Spleen (tissue), 13 donors: Measurements from ENCODE around the gene HELQ. TPM values are rescaled to one million over a fixed set of nuclear protein-coding genes. Genes with fewer than 3 reads are reported as not detected.

Experiments used
- DNase-seq: peaks from one replicate; pipeline ENCODE4 v3.0.0-alpha.2; 2020
- H3K27ac ChIP-seq, 8 donors: fragments of 200-600 bp; sonication (generic) in 7 of 8; 1 replicate in 4 of 8; 2 replicates in 4 of 8; pipeline versions ENCODE4 v1.5.0 to v1.8.0; 2016 to 2021; ENCODE audit warnings: inconsistent platforms in 4 of 8, mild to moderate bottlenecking in 4 of 8, moderate library complexity in 1 of 8
- H3K27me3 ChIP-seq, 7 donors: fragments of 200-600 bp; sonication (generic) in 6 of 7; replicated peaks in 1 of 7; 1 replicate in 4 of 7; 2 replicates in 3 of 7; pipeline versions ENCODE4 v1.5.0 to v1.8.0; 2016 to 2021; ENCODE audit warnings: inconsistent platforms in 3 of 7, mild to moderate bottlenecking in 1 of 7
- H3K36me3 ChIP-seq, 6 donors: fragments of 200-600 bp; sonication (generic) in 5 of 6; 1 replicate in 4 of 6; 2 replicates in 2 of 6; pipeline versions ENCODE4 v1.5.0 to v1.8.0; 2016 to 2021; ENCODE audit warnings: inconsistent platforms in 2 of 6
- H3K4me1 ChIP-seq, 6 donors: fragments of 200-600 bp; sonication (generic) in 5 of 6; 1 replicate in 3 of 6; 2 replicates in 3 of 6; pipeline versions ENCODE4 v1.5.0 to v1.8.0; 2016 to 2021; ENCODE audit warnings: inconsistent platforms in 3 of 6
- H3K4me3 ChIP-seq, 8 donors: fragments of 200-600 bp; sonication (generic) in 7 of 8; 1 replicate in 4 of 8; 2 replicates in 4 of 8; pipeline versions ENCODE4 v1.5.0 to v1.8.0; 2016 to 2021; ENCODE audit warnings: inconsistent platforms in 4 of 8, mild to moderate bottlenecking in 4 of 8, moderate library complexity in 2 of 8
- H3K9me3 ChIP-seq, 8 donors: fragments of 200-600 bp; sonication (generic) in 7 of 8; 1 replicate in 4 of 8; 2 replicates in 4 of 8; pipeline versions ENCODE4 v1.5.0 to v1.8.0; 2016 to 2021; ENCODE audit warnings: inconsistent platforms in 4 of 8
- POLR2A ChIP-seq, 3 donors: fragments of 450-650 bp; IDR thresholded peaks; one replicate each; pipeline ENCODE4 v1.5.1; 2017; ENCODE audit warnings: antibody characterized with exemption in 3 of 3, mild to moderate bottlenecking in 1 of 3
- POLR2AphosphoS5 ChIP-seq, 3 donors: sonication (generic); formaldehyde crosslinking; IDR thresholded peaks; one replicate each; pipeline ENCODE4 v1.5.1; 2017; ENCODE audit warnings: antibody characterized with exemption in 3 of 3
- WGBS, 5 donors: extraction: QIAGEN DNeasy Blood & Tissue Kit in 3 of 5; methylation state at CpG; one replicate each; pipeline versions ENCODE4 v1.1.5 to v1.1.7; 2013 to 2018; 5-methylcytosine and 5-hydroxymethylcytosine counted together
- intact Hi-C: fragments of 100-400 bp; cut with DNase I; formaldehyde crosslinking; loops from one replicate; pipeline ENCODE4 v1.15.0; 2023; ENCODE audit warnings: low total_unique reads
- long read RNA-seq, 2 donors: transcript quantifications; one replicate each; lab custom pipeline, GENCODE V29; 2026
- polyA plus RNA-seq, 3 donors: library from polyadenylated mRNA; stranded (reverse); fragments of 200-250 nt; gene quantifications; one replicate each; pipeline ENCODE4 v1.2.1, GENCODE V29; 2013
- total RNA-seq, 7 donors: library from RNA; depleted of rRNA in 3 of 7; stranded (reverse); fragments of >200 nt in 3 of 7; fragmentation: NEBNext Ultra II Directional in 4 of 7; extraction: Animal tissue kit (Norgen Biotek cat#: 25700) in 4 of 7; gene quantifications; one replicate each; pipeline versions ENCODE4 v1.1.0 to v1.2.1, GENCODE V29; 2016 to 2021
- TF ChIP-seq, protein P1 (sequence below), 11 experiments: fragments of 200-600 bp in 7 of 11; fragments of 450-650 bp in 4 of 11; sonication (generic) in 4 of 11; IDR thresholded peaks in 8 of 11; conservative IDR thresholded peaks in 3 of 11; 1 replicate in 7 of 11; 2 replicates in 4 of 11; pipeline versions ENCODE4 v1.4.0 to v1.8.0; 2016 to 2021; ENCODE audit warnings: antibody characterized with exemption in 11 of 11, inconsistent platforms in 4 of 11, mild to moderate bottlenecking in 1 of 11
- donor health status: healthy with polysubstance abuse.
- donor health status: DM: no; HTN: no; CAD: no; lungs with moderate emphysema.
- donor health status: DM: no; HTN: no; CAD: no.
- donor health status: Bipolar disorder and iron deficiency.
- donor health status: healthy.
- donor health status: DM: no; HTN: no; CAD: no.
- donor health status: DM: yes; HTN: yes; CAD: no.

Gene HELQ
- total RNA-seq (10 to 100 TPM; 22.8 to 40.7 (median 29.7) TPM), polyA plus RNA-seq (10 to 100 TPM in 1 of 3 donors, 1 to 10 TPM in 2; 7.3 to 13.2 (median 9.1) TPM)
- long read RNA-seq, donor 1, partial matches to known transcripts = 0 of 2 reads
- long read RNA-seq, donor 1, other reads (novel, unspliced or antisense) = 0 of 2 reads
- long read RNA-seq, donor 2, partial matches to known transcripts = 13 of 83 reads
- long read RNA-seq, donor 2, other reads (novel, unspliced or antisense) = 69 of 83 reads

DNA sequence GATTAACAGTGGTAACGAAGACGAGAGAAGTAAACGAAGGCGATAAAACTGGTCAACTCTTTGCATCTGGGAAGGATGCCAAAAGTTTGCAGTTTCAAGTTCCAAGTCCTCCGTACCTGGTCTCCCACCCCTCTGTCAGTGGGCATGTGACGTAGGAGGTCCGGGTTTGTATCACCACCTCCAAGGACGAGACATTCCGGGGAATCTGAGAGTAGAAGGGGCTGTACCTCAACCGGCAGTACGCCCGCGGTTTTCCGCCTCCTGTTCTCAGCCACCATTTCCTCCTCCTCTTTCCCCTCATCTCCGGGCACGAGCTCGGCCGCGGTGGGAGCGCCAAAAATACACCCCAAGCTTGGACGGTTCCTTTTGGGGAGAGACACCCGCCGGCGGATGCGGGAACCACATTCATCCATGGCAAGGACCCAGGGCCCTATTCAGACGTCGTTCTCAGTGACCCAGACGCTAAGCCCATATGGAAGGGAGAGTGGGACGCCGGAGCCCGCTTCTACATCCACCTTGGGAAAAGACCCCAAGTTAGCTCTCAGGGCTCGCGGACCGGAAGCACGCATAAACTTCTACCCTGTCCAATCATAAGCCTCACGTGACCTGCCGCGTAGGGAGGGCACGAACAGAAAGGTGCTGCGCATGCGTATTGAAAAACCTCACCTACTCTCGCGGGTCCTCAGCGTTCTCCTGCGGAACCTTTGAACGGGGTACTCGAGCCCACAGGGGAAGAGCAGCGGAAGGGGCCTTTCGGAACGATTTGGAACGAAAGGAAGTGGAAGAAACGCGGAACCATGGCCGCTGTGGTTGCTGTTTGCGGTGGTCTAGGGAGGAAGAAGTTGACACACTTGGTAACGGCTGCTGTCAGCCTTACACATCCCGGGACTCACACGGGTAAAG, at the start of gene HELQ, which contains the start of gene MRPS18C:
Gene HELQ (minus strand): TSS at position 543 of the 903 bp plus-strand sequence. CDS start 130 bp downstream, at position 413.
Gene MRPS18C (plus strand): TSS at position 778 of the 903 bp plus-strand sequence. CDS start 20 bp downstream, at position 798.
- TF ChIP-seq POLR2A (IDR thresholded peaks at IDR 0.05) (peak; percentile 18 to 68 (median 32)), POLR2AphosphoS5 (IDR thresholded peaks at IDR 0.05) (peak; percentile 89 to 97 (median 95))
- TF ChIP-seq, protein P1, sequence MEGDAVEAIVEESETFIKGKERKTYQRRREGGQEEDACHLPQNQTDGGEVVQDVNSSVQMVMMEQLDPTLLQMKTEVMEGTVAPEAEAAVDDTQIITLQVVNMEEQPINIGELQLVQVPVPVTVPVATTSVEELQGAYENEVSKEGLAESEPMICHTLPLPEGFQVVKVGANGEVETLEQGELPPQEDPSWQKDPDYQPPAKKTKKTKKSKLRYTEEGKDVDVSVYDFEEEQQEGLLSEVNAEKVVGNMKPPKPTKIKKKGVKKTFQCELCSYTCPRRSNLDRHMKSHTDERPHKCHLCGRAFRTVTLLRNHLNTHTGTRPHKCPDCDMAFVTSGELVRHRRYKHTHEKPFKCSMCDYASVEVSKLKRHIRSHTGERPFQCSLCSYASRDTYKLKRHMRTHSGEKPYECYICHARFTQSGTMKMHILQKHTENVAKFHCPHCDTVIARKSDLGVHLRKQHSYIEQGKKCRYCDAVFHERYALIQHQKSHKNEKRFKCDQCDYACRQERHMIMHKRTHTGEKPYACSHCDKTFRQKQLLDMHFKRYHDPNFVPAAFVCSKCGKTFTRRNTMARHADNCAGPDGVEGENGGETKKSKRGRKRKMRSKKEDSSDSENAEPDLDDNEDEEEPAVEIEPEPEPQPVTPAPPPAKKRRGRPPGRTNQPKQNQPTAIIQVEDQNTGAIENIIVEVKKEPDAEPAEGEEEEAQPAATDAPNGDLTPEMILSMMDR (IDR thresholded peaks at IDR 0.05 in 8 of 11, conservative IDR thresholded peaks at IDR 0.05 in 3 of 11) = peak in 9 of 11 experiments; percentile 12 to 54 (median 20)
- no peaks in the 10 kb centered on the region for H3K9me3 ChIP-seq
- peak within 1 kb of the TSS; percentile 62 to 88 (median 72) for H3K4me3 ChIP-seq
- WGBS, 5 donors = 0 to 1% (median 0%) methylated on average over 51 to 58 of the region's 58 CpGs
- peak; percentile 96 for DNase-seq
- H3K36me3 ChIP-seq = peaks cover 0 to 69% (median 42%) of the 10 kb centered on the region in 6 donors
- no peaks in the 10 kb centered on the region for H3K27me3 ChIP-seq
- peaks cover 26 to 68% (median 40%) of the 10 kb centered on the region in 6 donors for H3K4me1 ChIP-seq
- intact Hi-C loops = no loop called here
- peak within 1 kb of the TSS; percentile 94 to 99 (median 98) for H3K27ac ChIP-seq

DNA sequence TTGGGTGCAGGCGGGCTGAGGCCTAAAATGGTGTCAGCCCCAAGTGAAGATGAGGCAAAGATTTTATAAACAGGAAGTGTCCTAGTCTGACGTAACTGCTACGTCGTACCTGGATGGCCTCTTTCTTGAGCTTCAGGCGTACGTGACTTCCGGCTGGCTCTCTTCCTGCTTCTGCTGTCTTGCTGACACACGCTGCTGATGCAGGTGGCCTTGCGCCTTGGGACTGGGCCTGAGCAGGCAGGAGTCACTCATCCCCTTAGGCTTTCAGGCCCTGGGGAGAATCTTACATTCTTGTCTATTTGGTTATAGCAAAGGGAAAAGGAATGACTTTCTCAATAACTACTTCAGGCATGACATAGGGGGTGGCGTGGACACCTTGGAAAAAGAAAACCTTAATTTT, 49.4 kb upstream of the HELQ start:
- H3K4me3 ChIP-seq = no peak overlapping the region
- H3K9me3 ChIP-seq = no peaks in the 10 kb centered on the region
- peaks cover 0 to 10% (median 0%) of the 10 kb centered on the region in 6 donors for H3K4me1 ChIP-seq
- no peak for TF ChIP-seq POLR2A (IDR thresholded peaks at IDR 0.05)
- no peak for TF ChIP-seq POLR2AphosphoS5 (IDR thresholded peaks at IDR 0.05)
- TF ChIP-seq, protein P1 (IDR thresholded peaks at IDR 0.05 in 8 of 11, conservative IDR thresholded peaks at IDR 0.05 in 3 of 11) = no peak
- DNase-seq = no peak
- no peak overlapping the region for H3K27ac ChIP-seq
- no peaks in the 10 kb centered on the region for H3K36me3 ChIP-seq
- H3K27me3 ChIP-seq = no peaks in the 10 kb centered on the region
- intact Hi-C loops = no loop called here
- WGBS, 5 donors = 58 to 85% (median 68%) methylated on average over 10 of the region's 10 CpGs

DNA sequence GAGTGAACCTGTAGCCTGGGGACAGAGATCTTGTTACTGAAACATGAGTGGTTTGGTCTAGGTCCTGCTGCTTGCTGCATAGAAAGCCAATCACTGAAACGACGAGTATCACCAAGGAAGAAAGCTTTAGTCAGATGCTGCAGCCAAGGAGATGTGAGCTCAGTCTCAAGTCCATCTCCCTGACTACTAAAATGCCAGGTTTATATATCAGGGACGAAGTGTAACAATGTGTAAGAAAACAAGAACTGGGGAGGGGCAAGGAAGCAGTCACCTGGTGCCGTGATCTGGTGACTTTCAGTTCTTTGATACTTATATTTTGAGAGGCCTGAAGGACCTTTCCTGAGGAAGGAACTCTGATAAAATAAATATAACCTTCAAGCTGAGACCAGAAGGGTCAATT, 48.9 kb upstream of the HELQ start:
- intact Hi-C loops = no loop called here
- no peak overlapping the region for H3K4me3 ChIP-seq
- peaks cover 0 to 10% (median 0%) of the 10 kb centered on the region in 6 donors for H3K4me1 ChIP-seq
- peak overlapping the region in 1 of 8 donors; percentile 41 for H3K27ac ChIP-seq
- TF ChIP-seq POLR2AphosphoS5 (IDR thresholded peaks at IDR 0.05) = no peak
- TF ChIP-seq POLR2A (IDR thresholded peaks at IDR 0.05) = no peak
- TF ChIP-seq, protein P1 (IDR thresholded peaks at IDR 0.05 in 8 of 11, conservative IDR thresholded peaks at IDR 0.05 in 3 of 11) = no peak
- DNase-seq = no peak
- 48 to 83% (median 62%) methylated on average over 4 of the region's 4 CpGs for WGBS, 5 donors
- H3K9me3 ChIP-seq = no peaks in the 10 kb centered on the region
- H3K27me3 ChIP-seq = no peaks in the 10 kb centered on the region
- H3K36me3 ChIP-seq = no peaks in the 10 kb centered on the region
